AG09309 (cell line): ENCODE measurements around the gene CRYL1.

Experiments used
- DNase-seq: peaks from one replicate; pipeline ENCODE4 v3.0.0-alpha.2; 2010; ENCODE audit warnings: low read depth
- H3K4me3 ChIP-seq: 2 replicates; pipeline ENCODE4 v1.5.1; 2011; ENCODE audit warnings: mild to moderate bottlenecking, low read depth, low read length, moderate library complexity; ENCODE audit not compliant: control insufficient read depth
- CTCF ChIP-seq: IDR thresholded peaks from 2 replicates; pipeline ENCODE4 v1.5.1; 2011; ENCODE audit warnings: mild to moderate bottlenecking, low read depth, low read length, inconsistent platforms; ENCODE audit not compliant: insufficient read depth, control insufficient read depth; ENCODE audit errors: missing control alignments

The CRYL1 gene

DNA sequence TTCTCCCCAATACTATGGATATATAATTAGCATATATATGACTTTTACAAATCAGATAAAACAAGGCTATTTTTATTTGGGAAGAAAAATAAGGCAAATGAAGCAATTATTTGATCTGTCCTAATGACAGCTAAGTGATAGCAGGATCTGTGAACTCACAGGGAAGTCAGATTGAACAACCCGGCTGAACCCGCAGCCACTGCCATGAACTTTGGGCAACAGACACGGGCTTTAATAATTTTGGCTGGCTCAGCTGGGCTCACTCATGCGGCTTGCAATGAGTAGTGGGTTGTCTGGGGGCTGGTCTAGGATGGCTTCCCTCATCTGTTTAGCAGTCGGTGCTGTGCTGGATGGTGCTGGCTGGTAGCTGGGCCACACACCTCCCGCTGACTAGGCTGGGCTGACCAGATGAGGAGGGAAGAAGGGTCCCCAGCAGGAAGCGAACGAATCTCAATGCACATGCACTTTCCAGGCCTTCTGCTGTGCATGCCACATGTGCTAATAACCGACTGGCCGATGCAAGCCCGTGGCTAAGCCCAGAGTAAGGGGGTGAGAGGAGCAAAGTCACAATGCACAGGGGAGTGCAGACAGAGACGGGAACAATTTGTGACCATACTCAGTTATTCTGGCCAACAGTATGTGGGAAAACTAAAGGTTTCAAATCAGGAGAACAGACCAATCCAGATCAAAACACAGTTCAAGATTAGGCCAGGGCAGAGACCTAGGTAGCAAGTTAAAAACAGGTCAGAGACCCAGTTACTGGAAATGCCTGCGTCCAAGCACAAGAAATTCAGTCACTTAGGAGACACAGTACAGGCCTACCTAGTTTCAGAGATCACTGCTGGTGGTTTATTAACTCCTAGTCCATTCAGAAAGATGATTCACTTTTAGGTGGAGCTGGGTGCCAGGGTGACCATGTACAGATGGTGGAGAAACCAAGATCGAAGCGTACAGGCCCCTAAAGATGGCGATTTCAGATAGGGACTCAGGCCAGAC lies 22.3 kb downstream of the CRYL1 start:
- TF ChIP-seq CTCF, result no peak
- no peak for DNase-seq
- no peak overlapping the region for H3K4me3 ChIP-seq

DNA sequence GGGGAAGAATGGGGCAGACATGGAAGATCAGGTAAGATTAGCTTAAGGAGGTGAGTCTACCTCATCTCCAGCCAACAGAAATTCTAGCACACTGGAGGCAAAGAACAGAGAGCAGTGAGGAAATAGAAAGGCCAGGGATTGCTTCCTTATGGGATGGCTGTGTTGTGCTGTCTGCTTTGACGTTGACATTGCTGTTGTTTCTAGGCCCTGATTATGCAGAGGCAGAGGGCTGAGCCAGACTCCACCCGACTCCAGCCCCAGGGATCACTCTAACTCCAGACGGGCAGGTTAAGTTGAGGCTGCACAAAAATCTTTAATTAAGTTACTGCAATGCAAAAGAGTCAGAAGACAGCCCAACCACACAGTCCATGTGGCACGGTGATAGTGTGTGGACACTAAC lies 24.1 kb downstream of the CRYL1 start:
- no peak for DNase-seq
- no peak overlapping the region for H3K4me3 ChIP-seq
- TF ChIP-seq CTCF, result no peak

DNA sequence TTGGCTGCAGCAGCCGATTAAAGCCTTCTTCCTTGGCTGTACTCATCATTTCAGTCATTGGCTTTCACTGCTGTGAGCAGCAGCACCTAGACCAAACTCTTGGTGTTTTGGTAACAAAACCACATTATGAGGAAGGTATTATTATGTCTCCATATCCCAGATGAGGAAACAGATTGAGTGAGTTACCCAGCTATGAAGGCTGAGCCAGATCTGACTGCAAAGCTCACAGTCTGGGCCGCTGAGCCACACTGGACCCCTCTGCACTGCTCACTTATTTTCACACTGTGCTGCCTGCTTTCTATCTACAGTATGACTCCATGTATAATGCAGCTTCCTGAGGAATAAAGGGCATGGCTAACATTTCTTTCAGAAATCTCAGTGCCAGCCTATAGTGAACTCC lies 24.5 kb downstream of the CRYL1 start:
- no peak overlapping the region for H3K4me3 ChIP-seq
- no peak for TF ChIP-seq CTCF
- DNase-seq, result no peak

DNA sequence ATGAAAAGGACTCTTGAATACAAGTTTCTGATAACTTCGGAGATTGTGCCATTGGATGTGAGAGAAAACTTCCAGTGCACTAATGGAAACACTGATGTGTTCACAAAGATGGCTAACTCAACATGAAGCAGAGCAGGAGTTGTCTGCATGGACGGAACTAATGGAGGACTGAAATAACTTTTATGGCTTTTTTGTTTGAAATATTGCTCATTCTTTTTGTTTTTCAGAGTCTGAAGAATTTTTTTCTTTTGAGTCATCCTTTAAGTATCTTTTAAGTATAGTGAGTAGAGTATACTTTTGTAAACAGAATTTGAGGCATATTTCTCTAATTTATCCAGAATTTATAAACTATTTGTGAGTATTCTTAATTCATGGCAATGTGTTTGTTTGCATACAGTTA lies 25.7 kb downstream of the CRYL1 start:
- DNase-seq, result no peak
- no peak for TF ChIP-seq CTCF
- H3K4me3 ChIP-seq, result no peak overlapping the region

DNA sequence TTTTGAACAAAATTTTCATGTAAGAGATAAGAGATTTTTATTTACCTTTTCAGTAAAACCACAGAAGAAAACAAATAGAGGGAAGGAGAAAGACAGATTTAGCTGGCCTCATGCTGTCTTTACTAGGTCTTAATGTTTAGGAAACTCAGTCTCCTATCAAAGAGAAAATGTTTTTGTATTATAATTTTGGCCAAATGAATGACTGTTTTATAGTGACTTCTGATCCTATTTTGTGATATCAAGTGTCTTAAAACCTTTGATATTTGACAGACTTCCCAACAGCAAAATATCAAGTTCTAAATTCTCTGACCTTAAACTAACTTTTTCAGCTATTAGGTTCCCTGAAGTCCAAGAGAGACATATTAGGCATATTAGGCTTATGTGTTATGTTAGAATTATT lies 27.0 kb downstream of the CRYL1 start:
- H3K4me3 ChIP-seq, result no peak overlapping the region
- no peak for DNase-seq
- no peak for TF ChIP-seq CTCF

DNA sequence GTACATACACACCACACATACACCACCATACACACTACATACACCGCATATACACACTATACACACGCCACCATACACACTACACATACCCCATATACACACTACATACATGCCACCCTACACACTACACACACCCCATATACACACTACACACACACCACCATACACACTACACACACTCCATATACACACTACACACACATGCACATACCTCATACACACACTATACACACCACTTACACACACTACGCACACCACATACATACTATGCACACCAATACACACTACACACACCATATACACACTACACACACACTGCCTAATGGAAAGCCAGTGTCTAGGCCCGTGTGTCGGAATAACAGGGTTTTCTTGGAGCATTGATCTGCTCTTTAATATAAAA lies 27.5 kb downstream of the CRYL1 start:
- no peak for TF ChIP-seq CTCF
- no peak for DNase-seq
- no peak overlapping the region for H3K4me3 ChIP-seq
